ENCODE measurements around the gene PDE4DIP.
"Not testable (repeated sequence)": the region's sequence is repeated elsewhere in the genome, so short reads cannot be mapped to it uniquely, and the experiment has no call there.

PDE4DIP gene

GRCh38 chr1:148854063-148854462, 9.8 kb downstream of the PDE4DIP start:
- not testable (repeated sequence) for H3K27ac ChIP-seq (ENCODE audit: low read depth, low read length); H3K4me3 ChIP-seq (ENCODE audit: insufficient read depth, low read length, poor library complexity, severe bottlenecking); H3K36me3 ChIP-seq (ENCODE audit: low read length); H4K20me1 ChIP-seq (ENCODE audit: low read depth, low read length); H3K4me2 ChIP-seq (ENCODE audit: low read depth, low read length, poor library complexity, severe bottlenecking); H3K79me2 ChIP-seq (ENCODE audit: insufficient read depth, low read length); H3F3A ChIP-seq (ENCODE audit: insufficient read depth); H3K9me3 ChIP-seq (ENCODE audit: insufficient read depth, low read length); H3K9me2 ChIP-seq (replicated peaks; ENCODE audit: insufficient read depth, low read length); H3K9ac ChIP-seq (ENCODE audit: low read length); H2AFZ ChIP-seq (ENCODE audit: low read depth, low read length, severe bottlenecking); H3K27me3 ChIP-seq (ENCODE audit: low read length)

DNA sequence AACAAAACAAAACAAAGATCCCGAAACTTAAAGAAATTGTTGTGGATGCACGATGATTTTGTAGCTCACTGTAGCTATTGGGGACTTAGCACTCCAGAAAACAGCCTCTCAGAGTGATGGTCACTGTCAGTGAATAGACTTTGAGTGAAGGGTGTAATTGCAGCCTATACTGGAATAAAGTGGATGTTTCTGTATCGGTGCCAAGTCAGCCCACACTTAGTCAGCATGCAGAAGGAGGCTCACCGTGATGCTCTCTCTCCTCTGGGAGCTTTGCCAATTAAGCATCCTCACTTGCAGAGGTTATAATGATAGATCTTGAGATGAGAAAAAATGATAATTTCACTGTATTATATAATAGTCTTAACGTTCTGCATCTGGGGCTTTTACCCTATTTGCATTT, 11.1 kb downstream of the PDE4DIP start:
- not testable (repeated sequence) for H3K4me2 ChIP-seq (ENCODE audit: low read depth, low read length, poor library complexity, severe bottlenecking)

GRCh38 chr1:148860049-148860448, 15.8 kb downstream of the PDE4DIP start:
- H3F3A ChIP-seq (ENCODE audit: insufficient read depth); H3K27ac ChIP-seq (ENCODE audit: low read depth, low read length); H3K9ac ChIP-seq (ENCODE audit: low read length); H3K4me2 ChIP-seq (ENCODE audit: low read depth, low read length, poor library complexity, severe bottlenecking); H4K20me1 ChIP-seq (ENCODE audit: low read depth, low read length); H2AFZ ChIP-seq (ENCODE audit: low read depth, low read length, severe bottlenecking); H3K9me2 ChIP-seq (replicated peaks; ENCODE audit: insufficient read depth, low read length); H3K36me3 ChIP-seq (ENCODE audit: low read length); H3K9me3 ChIP-seq (ENCODE audit: insufficient read depth, low read length); H3K27me3 ChIP-seq (ENCODE audit: low read length); H3K4me3 ChIP-seq (ENCODE audit: insufficient read depth, low read length, poor library complexity, severe bottlenecking); H3K79me2 ChIP-seq (ENCODE audit: insufficient read depth, low read length): not testable (repeated sequence)

More for the DNA sequence above, 11.1 kb downstream of the PDE4DIP start:
- H3K4me3 ChIP-seq (ENCODE audit: insufficient read depth, low read length, poor library complexity, severe bottlenecking); H3K9me3 ChIP-seq (ENCODE audit: insufficient read depth, low read length); H3K9ac ChIP-seq (ENCODE audit: low read length); H3K36me3 ChIP-seq (ENCODE audit: low read length); H2AFZ ChIP-seq (ENCODE audit: low read depth, low read length, severe bottlenecking); H3K27ac ChIP-seq (ENCODE audit: low read depth, low read length); H3F3A ChIP-seq (ENCODE audit: insufficient read depth); H3K27me3 ChIP-seq (ENCODE audit: low read length); H4K20me1 ChIP-seq (ENCODE audit: low read depth, low read length); H3K9me2 ChIP-seq (replicated peaks; ENCODE audit: insufficient read depth, low read length); H3K79me2 ChIP-seq (ENCODE audit: insufficient read depth, low read length): not testable (repeated sequence)

- not testable (repeated sequence) for H3K9me3 ChIP-seq (ENCODE audit: insufficient read depth, low read length); H3K79me2 ChIP-seq (ENCODE audit: insufficient read depth, low read length); H3K27me3 ChIP-seq (ENCODE audit: low read length); H2AFZ ChIP-seq (ENCODE audit: low read depth, low read length, severe bottlenecking); H3K36me3 ChIP-seq (ENCODE audit: low read length); H3F3A ChIP-seq (ENCODE audit: insufficient read depth); H3K9me2 ChIP-seq (replicated peaks; ENCODE audit: insufficient read depth, low read length); H3K27ac ChIP-seq (ENCODE audit: low read depth, low read length); H3K9ac ChIP-seq (ENCODE audit: low read length); H3K4me2 ChIP-seq (ENCODE audit: low read depth, low read length, poor library complexity, severe bottlenecking); H4K20me1 ChIP-seq (ENCODE audit: low read depth, low read length); H3K4me3 ChIP-seq (ENCODE audit: insufficient read depth, low read length, poor library complexity, severe bottlenecking)
These were observed 16.5 kb downstream of the PDE4DIP start for GRCh38 chr1:148860579-148861259.

DNA sequence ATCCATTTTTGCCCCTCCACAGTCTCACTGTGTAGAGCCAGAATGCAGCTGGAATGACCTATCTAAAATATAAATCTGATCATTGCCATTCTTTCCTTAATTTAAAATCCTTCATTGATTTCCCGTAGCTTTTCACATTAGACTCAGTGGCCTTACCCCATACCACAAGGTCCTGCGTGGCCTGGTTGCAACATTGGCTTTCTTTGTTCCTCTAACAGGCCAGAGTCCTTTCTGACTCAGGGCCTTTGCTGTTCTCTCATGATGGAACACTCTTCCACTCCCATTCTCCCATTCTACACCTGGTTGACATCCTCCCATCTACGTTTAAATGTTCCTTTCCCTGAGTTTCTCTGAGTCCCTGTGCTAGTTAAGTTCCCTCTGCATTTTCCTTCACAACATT, 18.4 kb downstream of the PDE4DIP start:
- not testable (repeated sequence) for H3K4me3 ChIP-seq (ENCODE audit: insufficient read depth, low read length, poor library complexity, severe bottlenecking); H3K79me2 ChIP-seq (ENCODE audit: insufficient read depth, low read length); H3K36me3 ChIP-seq (ENCODE audit: low read length); H3F3A ChIP-seq (ENCODE audit: insufficient read depth); H2AFZ ChIP-seq (ENCODE audit: low read depth, low read length, severe bottlenecking); H3K9me2 ChIP-seq (replicated peaks; ENCODE audit: insufficient read depth, low read length); H3K27me3 ChIP-seq (ENCODE audit: low read length); H4K20me1 ChIP-seq (ENCODE audit: low read depth, low read length); H3K27ac ChIP-seq (ENCODE audit: low read depth, low read length); H3K9ac ChIP-seq (ENCODE audit: low read length); H3K4me2 ChIP-seq (ENCODE audit: low read depth, low read length, poor library complexity, severe bottlenecking); H3K9me3 ChIP-seq (ENCODE audit: insufficient read depth, low read length)

GRCh38 chr1:148868924-148869633, 24.9 kb downstream of the PDE4DIP start:
- not testable (repeated sequence) for H4K20me1 ChIP-seq (ENCODE audit: low read depth, low read length); H3K9me3 ChIP-seq (ENCODE audit: insufficient read depth, low read length); H3K4me2 ChIP-seq (ENCODE audit: low read depth, low read length, poor library complexity, severe bottlenecking); H2AFZ ChIP-seq (ENCODE audit: low read depth, low read length, severe bottlenecking); H3K4me3 ChIP-seq (ENCODE audit: insufficient read depth, low read length, poor library complexity, severe bottlenecking); H3K79me2 ChIP-seq (ENCODE audit: insufficient read depth, low read length); H3K9me2 ChIP-seq (replicated peaks; ENCODE audit: insufficient read depth, low read length); H3K27me3 ChIP-seq (ENCODE audit: low read length); H3F3A ChIP-seq (ENCODE audit: insufficient read depth); H3K36me3 ChIP-seq (ENCODE audit: low read length); H3K9ac ChIP-seq (ENCODE audit: low read length); H3K27ac ChIP-seq (ENCODE audit: low read depth, low read length)

GRCh38 chr1:148869634-148869961, 25.4 kb downstream of the PDE4DIP start:
- not testable (repeated sequence) for H3K36me3 ChIP-seq (ENCODE audit: low read length); H3K9me2 ChIP-seq (replicated peaks; ENCODE audit: insufficient read depth, low read length); H3K4me2 ChIP-seq (ENCODE audit: low read depth, low read length, poor library complexity, severe bottlenecking); H2AFZ ChIP-seq (ENCODE audit: low read depth, low read length, severe bottlenecking); H3F3A ChIP-seq (ENCODE audit: insufficient read depth); H3K79me2 ChIP-seq (ENCODE audit: insufficient read depth, low read length); H3K27me3 ChIP-seq (ENCODE audit: low read length); H4K20me1 ChIP-seq (ENCODE audit: low read depth, low read length); H3K9me3 ChIP-seq (ENCODE audit: insufficient read depth, low read length); H3K4me3 ChIP-seq (ENCODE audit: insufficient read depth, low read length, poor library complexity, severe bottlenecking); H3K27ac ChIP-seq (ENCODE audit: low read depth, low read length); H3K9ac ChIP-seq (ENCODE audit: low read length)

All from SU-DHL-6 (cell line).